ENCODE data around the gene CLEC2B. TPM values are rescaled to one million over a fixed set of nuclear protein-coding genes. Genes with fewer than 3 reads are reported as not detected.

CLEC2B gene
- total RNA-seq, 1 experiment from 2014 or later: not detected

DNA sequence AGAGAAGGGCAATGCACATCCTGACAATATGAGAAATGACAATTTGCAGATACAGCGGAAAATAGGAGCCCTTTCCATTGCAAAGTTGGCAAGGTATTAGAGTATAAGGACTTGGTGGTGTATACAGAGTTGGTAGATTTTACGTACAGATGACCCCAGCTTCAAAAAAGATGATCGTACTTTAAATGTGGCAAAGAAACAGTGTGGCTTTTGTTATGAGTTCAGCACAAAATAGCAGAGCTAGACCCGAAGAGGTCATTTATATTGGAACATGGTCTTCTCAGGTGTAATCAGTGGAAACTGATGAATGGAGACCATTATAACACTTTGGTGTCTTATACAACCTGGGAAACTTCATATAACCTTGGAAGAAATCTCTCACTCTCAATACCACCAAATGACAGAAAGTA is 2.3 kb downstream of the CLEC2B start:
- Mint-ChIP-seq H3K27ac (no peak overlapping the region), H3K4me1 (peaks cover 18 to 20% of the 10 kb centered on the region in 2 experiments), H3K9me3 (no peaks in the 10 kb centered on the region), H3K36me3 (ENCODE audit: insufficient read depth in 1 of 3, low read depth in 3 of 3) (no peaks in the 10 kb centered on the region), H3K4me3 (no peak overlapping the region), H3K27me3 (ENCODE audit: low read depth) (no peaks in the 10 kb centered on the region)
- no peak overlapping the region for H3K23ac ChIP-seq (ENCODE audit: insufficient read length, low read depth, low read length)
- WGBS (ENCODE audit: extremely low coverage, insufficient read length, low lambda C conversion rate): no CpG with 5 or more reads among the region's 4 CpGs
- no peak overlapping the region for H3K4ac ChIP-seq (ENCODE audit: low read depth, low read length)
- H2BK15ac ChIP-seq (ENCODE audit: low read depth, low read length): no peak overlapping the region
- no peaks in the 10 kb centered on the region for H4K20me1 ChIP-seq (ENCODE audit: control insufficient read depth, insufficient read depth, insufficient read length)
- H3T11ph ChIP-seq (ENCODE audit: low read length): no peak overlapping the region
- H2BK120ac ChIP-seq (ENCODE audit: low read depth, low read length, poor library complexity, severe bottlenecking): no peak overlapping the region
- H3K27ac ChIP-seq (ENCODE audit: insufficient read length, low read depth, low read length): no peak overlapping the region
- no peaks in the 10 kb centered on the region for H3K9me3 ChIP-seq (ENCODE audit: control insufficient read depth, low read depth, low read length)
- no peak overlapping the region for H2BK5ac ChIP-seq (ENCODE audit: insufficient read length, low read length)
- H2AFZ ChIP-seq (ENCODE audit: low read length): no peak overlapping the region
- no peak overlapping the region for H2BK20ac ChIP-seq (ENCODE audit: low read depth, low read length, poor library complexity, severe bottlenecking)
- no peak overlapping the region for H3K4me2 ChIP-seq (ENCODE audit: insufficient read depth, insufficient read length, low read length)
- H3K9ac ChIP-seq (ENCODE audit: extremely low read depth, insufficient read length, low read length): no peak overlapping the region
- no peaks in the 10 kb centered on the region for H3K79me1 ChIP-seq (ENCODE audit: insufficient read depth, low read depth, low read length, poor library complexity, severe bottlenecking)
- no peaks in the 10 kb centered on the region for H3K27me3 ChIP-seq (ENCODE audit: insufficient read depth, low read length)
- H2AK5ac ChIP-seq (ENCODE audit: insufficient read length, low read length): no peak overlapping the region
- no peak overlapping the region for H4K91ac ChIP-seq (ENCODE audit: insufficient read length, low read depth, low read length)
- H3K18ac ChIP-seq (ENCODE audit: insufficient read length, low read depth, low read length): no peak overlapping the region
- no peak overlapping the region for H4K8ac ChIP-seq (replicated peaks; ENCODE audit: insufficient read length, low read depth, low read length)
- H4K5ac ChIP-seq (ENCODE audit: insufficient read length, low read depth, low read length): no peak overlapping the region
- H3K4me1 ChIP-seq (ENCODE audit: insufficient read depth, low read length): no peaks in the 10 kb centered on the region; the same call in 1 of the 2 replicates
- no peaks in the 10 kb centered on the region for H3K23me2 ChIP-seq (ENCODE audit: insufficient read length, low read depth, low read length, poor library complexity, severe bottlenecking)
- H3K79me2 ChIP-seq (ENCODE audit: insufficient read depth, low read length): no peaks in the 10 kb centered on the region
- H2BK12ac ChIP-seq (ENCODE audit: insufficient read length, low read depth, low read length): no peak overlapping the region
- TF ChIP-seq, protein P1, sequence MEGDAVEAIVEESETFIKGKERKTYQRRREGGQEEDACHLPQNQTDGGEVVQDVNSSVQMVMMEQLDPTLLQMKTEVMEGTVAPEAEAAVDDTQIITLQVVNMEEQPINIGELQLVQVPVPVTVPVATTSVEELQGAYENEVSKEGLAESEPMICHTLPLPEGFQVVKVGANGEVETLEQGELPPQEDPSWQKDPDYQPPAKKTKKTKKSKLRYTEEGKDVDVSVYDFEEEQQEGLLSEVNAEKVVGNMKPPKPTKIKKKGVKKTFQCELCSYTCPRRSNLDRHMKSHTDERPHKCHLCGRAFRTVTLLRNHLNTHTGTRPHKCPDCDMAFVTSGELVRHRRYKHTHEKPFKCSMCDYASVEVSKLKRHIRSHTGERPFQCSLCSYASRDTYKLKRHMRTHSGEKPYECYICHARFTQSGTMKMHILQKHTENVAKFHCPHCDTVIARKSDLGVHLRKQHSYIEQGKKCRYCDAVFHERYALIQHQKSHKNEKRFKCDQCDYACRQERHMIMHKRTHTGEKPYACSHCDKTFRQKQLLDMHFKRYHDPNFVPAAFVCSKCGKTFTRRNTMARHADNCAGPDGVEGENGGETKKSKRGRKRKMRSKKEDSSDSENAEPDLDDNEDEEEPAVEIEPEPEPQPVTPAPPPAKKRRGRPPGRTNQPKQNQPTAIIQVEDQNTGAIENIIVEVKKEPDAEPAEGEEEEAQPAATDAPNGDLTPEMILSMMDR (conservative IDR thresholded peaks at IDR 0.05): no peak
- no peak overlapping the region for H3K56ac ChIP-seq (ENCODE audit: insufficient read length, low read depth, low read length)
- H3K14ac ChIP-seq (ENCODE audit: insufficient read depth, low read length): no peak overlapping the region
- no peak for DNase-seq

All from H9 (cell line).